ENCODE results near the gene BANP.

The BANP gene

DNA sequence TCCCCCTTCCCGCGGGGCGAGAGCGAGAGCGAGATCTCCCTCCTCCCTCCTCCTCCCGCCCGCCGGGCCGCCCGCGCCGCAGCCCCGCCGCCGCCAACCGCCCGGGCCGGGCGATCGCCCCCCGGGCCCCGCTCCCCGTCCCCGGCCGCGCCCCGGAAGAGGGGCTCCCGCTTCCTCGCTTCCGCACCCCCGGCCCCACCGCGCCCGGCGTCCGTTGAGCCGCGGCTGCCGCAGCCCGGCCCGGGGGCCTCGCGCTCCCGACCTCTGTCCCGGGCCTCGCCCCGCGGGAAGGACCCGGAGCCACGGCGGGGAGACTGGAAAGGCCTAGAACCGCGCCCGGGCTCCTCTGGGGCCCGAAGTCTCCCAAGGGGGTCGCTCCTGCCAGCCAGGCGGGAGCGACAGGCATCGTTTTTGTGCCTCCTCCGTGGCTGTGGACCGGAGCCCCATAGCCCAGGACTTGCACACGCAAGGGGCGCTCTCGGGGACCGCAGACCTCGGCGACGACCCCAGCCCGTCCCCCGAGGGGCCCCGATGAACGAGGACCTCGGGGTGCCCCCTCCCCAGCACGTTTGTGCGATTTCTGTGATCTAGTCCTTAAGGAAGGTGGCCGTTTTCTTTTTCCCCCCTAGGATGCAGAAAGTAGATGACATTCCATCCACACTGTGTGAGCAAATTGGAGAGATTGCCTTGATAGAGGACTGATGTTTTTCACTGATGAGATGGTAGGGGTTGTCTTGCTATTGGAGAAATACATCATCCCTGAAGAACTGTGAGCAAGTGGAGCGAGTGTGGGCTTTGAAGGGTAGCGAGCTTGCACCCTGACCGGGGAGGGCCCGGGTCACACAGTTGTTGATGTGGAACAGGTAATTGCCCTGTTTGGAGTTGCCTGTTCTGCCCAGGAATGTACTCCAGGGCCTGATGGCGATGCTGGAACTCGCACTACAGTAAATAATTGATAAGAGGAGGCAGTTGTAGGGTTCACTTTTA lies 611 bp downstream of the BANP start:
- DNase-seq: no peak

DNA sequence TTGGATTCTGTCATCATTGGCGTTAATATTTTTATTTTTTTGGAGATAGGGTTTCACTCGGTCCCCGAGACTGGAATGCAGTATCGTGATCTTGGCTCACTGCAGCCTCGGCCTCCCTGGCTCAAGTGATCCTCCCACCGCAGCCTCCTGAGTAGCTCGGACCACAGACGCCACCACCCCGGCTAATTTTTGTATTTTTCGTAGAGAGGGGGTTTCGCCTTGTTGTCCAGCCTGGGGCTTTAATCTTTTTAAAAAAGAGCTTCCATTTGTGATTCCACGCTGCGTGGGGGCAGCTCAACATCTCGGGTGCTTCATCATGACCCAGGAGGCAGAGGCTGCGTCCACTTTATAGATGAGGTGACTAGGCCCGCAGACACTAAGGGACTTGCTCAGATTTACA lies 1.5 kb downstream of the BANP start:
- DNase-seq: no peak

DNA sequence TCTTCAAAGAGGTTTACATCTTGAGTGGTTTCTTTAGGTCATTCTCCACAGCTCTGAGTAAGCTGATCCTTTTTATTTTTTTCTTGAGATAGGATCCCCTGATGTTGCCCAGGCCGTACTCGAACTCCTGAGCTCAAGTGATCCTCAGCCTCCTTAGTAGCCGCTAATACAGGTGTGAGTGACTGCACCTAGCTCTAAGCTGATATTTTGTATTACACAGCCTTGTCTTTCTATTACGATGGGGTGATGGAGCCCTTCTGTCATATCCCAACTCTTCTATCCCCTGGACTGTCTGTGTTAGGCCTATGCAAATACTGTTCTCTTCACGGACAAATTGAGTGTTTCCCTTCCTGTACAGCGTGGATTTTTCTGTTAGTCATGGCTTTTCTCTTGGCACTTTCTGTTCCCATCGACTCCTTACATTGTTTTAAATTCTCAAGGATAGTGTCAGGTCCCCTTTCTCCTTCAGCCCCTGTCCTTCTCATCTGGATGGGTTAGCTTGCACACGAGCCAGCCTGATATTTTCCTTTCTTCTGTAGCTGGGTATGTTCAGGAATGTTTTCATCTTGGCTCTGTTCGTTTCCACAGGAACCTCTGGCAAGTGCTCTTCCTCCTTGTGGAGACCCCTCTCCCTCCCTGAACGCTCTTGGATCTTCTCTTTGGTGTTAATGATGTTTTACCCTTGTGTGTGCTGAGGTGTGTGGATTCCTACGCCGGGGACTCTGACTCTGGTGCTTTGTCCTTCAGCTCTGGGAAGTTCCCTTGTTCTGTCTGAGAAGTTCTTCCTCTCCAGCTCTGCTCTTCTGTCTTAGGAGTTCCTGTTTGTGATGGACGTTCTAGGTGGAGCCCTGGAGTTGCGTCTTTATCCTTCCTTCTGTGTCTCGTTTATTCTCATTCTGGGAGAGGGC lies 2.3 kb downstream of the BANP start:
- DNase-seq: no peak

DNA sequence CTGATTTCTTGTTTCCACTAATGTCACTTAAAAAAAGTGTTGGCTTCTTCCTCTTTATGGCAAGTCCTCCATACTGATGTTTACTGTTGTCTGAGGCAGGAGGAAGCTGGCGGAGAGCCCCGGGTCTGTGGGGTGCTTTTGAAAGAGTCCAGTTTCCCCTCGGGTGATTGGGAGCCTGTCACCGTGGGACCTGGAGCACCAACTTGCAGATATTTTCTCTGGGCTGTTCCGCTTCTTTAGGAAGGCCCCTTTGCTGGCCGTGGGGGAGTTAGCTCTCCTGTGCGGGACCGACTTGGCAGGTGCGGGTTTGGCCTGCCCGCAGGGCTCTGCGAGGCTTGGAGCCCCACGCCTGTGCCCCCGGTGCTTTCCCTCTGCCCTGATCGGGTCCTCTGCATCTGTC lies 3.1 kb downstream of the BANP start:
- DNase-seq: peak; percentile 51

DNA sequence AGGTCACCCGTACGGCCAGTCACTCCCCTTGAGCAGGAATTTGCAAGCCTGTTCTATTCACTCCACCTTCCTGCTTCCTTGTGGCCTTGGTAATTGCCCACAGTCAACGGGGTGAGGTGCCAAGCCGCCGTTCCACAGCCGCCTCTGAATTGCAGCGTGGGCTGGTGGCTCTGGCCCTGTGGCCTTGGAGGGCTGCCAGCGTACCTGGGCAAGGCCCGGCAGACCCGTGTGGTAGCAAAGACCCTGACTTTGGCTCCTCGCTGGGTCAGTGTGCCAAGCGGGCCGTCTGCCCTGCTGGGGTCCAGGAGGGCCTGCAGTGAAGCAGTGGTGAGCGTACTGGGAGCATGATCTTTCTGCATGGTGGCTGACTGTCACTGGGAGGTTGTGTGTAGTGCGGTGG lies 3.6 kb downstream of the BANP start:
- DNase-seq: no peak

DNA sequence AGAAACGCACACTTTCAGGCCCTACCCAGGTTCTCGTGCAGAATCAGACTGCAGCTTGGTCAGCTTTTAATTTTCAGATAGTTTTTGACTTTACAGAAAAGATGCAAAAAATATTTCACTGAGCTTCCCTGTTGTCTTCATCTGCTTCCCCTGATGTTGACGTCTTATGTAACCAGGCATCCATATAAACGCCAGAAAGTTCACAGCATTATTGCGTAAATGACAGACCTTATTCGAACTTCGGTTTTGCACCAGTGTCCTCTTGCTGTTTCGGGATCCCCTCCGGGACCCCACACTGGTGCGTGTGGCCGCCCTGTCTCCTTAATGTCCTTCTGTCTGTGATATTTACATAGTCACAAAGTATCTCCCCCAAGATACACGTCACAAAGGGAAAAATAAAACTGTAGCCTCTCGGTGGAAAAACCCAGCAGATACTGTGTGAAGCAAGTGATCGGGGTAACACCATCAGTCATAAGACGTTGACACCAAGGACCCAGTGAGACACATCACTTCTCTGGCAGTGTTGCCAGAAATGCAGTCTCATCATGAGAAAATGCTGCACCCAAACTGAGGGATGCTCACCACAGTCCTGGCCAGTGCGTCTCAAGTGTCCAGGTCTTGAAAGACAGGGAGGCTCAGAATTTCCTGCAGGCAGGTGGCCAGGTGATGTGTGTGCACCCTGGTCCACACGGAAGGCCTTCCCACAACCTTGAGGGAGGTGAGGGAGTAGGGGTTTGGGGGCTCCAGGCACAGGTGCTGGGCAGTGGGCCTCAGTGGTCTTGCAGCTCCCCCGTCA lies 4.3 kb downstream of the BANP start:
- DNase-seq: peak; percentile 25

DNA sequence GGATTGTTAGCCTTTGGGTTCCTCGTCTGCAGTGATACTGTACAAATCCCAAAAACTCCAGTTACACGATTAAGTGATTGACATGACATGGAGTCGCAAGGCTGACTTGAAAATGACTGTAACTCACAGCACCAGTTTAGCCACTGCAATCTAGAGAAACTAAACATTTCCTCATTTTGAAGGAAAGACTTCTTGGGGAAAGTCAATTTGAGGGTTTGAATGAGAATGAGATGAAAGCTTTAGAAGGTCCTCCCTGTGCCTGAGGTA lies 4.8 kb downstream of the BANP start:
- no peak for DNase-seq

DNA sequence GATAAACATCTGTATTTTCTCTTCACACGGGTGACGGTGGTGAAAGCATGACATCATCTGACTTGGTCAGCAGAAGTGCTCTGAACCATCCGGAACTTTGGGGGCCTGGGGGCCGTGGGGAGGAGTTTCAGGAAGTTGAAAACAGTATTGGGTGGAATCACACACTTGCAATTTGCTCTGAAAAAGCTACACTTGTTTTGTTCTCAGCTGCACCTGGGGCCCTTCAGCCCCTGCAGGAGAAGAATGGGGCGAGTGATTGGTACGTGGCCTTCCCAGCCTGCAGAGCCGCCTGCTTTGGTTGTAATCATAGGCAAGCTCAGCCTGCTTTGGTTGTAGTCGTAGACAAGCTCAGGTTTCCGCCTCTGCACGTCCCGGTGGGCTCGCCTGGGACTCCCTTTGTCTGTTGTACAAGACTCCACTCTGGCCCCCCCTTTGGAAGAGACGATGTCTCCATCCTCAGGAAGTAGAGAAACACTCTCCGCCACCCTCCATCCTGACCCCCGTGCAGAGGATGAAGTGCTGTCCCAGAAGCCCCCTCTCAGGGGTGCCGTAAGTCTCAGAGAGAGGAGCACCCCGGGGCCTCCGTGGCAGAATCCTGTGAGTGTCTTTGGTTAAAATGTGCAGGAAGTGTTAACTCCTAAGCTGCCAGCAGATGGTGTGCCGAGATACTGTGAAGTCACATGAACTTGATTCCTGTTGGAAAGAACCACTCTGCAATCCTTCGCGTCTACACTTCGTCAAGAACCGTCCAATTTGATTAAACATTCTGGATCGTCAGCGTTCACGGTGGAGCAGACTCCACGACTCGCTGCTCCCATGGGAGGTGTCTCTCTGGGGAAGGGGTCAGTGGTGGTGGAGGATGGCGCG lies 5.4 kb downstream of the BANP start:
- peak; percentile 84 for DNase-seq

DNA sequence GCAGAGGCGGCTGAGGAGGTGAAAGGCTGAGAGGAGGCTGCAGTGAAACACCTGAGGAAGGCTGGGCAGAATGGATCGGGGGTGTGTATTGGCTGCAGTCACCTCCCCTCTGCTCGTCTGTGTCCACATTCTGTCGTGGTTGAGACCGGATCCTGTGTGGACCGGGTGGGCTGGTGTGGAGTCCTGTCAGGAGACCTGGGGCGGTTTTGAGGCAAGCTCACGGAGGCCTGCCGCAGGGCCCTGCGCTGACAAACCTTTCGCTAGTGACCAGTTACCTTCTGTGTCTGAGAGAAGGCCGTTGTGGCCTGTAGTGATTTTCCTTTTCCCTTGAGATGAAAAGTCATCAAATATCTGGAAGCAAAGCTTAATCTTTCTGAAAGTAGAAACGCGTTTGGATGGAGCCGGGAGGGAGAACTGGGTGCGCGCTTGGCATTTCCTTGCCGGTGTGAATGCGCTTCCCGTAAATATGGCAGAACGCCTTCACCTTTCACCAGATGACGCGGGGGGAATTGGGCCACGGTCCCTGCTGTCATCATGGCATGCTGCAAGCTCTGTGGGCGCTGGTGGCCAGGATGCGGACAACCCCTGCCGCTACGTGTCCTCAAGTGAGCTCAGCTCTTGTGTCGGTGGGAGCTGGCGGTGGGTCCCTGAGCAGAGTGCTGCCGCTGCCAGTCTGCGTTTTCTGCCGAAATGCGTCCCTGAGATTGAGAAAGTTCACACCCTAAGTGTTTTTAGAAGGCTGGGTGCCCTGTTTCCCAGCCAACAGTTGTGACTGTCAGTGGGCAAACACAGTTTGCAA lies 6.3 kb downstream of the BANP start:
- DNase-seq: no peak

DNA sequence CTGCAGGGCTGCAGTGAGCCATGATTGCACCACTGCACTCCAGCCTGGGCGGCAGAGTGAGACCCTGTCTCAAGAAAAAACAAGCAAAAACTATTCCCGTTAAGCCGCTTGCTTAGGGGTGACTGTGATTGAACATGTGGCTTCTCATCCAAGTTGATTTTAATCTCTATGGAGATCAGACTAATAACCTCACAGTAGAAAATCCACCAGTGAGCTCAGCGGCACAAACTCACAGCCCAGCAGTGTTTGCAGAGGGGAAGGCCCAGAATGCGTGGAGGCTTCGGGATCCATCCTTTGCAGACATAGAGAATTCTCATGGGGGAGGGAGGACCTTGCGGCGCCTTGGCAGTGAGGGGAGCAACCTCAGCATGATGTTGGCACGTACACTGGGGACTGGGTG lies 7.4 kb downstream of the BANP start:
- no peak for DNase-seq

DNA sequence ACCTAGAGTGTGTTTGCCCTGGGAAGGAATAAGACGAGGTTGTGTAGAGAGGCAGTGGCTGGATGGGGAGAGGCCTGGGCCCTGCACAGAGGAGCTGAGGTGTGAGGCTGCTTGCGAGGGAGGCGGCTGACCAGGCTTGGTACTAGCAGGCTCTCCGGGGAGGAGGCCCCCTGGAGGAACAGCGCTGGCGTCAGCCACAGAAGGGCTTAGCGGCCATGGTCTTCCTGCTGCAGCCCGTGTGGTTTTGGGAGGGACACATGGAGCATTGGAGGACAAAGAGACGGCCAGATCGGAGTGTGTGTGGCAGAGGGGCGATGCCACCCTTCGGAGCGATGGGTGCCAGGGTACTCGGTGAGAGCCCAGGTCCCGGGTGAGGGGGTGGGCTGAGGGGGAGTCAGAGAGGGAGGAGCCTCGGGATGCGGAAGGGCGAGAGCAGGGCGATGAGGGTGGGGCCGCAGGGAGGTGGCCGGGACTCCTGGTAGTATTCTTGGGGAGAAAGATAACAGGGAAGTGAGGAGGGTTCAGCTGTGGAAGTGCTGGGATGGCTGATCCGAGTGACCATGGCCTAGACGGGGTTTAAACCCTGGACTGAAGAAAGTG lies 8.3 kb downstream of the BANP start:
- peak; percentile 17 for DNase-seq

DNA sequence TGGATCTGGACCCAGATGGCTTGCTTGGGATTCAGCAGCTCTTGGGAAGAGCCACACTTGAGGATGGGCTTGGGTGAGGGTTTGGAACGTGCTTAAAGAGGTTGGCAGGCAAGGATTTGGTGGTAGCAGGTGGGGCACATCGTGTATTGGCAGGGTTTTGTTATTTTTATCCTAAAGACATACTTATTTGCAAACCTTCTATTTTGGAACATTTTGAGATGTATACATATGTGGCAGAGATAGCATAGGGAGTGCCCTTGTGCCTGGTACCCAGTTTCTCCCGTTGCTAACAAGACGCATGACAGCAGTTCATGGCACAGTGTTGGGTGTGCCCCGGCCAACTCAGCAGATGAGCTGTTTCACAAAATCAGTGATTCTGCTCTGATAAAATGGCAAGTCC lies 9.1 kb downstream of the BANP start:
- no peak for DNase-seq

DNA sequence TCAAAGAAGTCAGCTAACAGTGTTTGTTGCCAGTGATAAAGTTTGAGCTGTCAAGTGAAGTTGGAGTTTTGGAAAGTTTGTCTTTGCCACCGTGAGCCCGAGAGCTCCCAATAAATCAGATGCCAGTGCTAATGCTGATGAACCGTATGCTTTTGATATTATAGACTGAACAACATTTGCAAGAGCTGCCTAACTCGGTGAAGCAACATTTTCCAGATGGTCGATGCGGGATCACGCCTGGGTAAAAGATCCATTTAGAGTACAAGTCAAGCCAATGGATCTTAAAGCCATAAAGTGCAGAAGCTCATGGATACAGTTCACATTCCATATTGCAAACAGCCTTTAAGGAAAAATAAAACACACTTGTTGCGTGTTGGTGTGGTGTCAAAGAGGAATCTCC lies 9.6 kb downstream of the BANP start:
- no peak for DNase-seq

DNA sequence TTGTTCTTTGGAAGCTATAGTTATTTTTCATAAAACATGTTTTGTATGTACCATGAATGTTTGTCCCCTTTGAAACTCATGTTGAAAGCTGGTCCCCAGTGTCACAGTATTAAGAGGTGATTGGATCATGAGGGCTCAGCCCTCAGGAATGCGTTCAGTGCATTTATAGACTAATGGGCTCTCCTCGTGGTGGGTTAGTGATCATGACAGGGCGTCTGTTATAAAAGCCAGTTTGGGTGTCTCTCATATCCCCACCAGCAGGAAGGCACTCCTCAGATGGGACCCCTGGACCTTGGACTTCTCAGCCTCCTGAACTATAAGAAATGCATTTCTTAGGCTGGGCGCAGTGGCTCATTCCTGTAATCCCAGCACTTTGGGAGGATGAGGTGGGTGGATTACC lies 10.4 kb downstream of the BANP start:
- no peak for DNase-seq

DNA sequence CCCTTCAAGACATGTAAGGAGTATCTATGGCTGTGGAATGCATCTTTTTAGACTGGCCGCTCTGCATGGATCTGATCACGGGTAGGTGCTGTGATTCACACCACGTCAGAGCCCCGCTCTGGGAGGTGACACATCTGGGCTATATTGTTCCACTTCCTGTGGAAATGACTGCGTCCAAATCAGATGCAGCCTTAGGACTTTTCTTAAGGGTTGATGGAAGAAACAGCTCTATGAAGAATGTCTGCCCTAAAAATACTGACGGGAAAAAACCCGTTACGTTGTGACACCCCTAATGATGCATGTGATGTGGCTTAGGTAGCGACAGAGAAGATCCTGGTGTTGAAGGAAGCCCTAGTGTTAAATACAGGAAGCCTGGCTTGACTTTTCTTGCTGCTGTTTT lies 12.2 kb downstream of the BANP start:
- DNase-seq: peak; percentile 49

DNA sequence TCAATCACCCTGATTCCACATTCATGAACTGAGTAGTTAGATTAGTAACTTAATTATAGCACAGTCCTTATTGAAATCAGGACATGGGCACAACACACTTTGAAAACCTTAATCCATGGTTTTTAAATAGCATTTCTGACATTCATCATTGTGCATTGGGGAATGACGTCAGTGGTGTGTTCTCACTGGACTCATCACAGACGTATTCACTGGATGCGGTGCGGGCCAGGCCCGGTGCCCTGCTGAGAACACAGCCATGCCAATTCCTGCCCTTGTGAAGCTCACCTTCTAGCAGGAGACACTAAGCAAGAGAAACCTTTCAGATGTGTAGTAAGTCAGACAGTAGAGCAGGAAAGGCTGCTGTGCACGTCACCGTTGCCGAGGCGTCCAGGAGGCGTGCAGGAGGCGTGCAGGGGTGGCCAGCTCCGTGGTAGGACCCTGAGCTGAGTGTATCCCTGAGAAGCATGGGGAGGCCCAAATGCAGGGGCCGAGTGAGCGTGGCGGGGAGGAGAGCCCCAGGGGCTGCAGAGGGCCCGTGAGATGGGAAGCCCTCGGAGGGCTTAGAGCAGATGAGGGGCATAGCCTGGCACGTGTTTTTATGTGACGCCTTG lies 12.9 kb downstream of the BANP start:
- no peak for DNase-seq

DNA sequence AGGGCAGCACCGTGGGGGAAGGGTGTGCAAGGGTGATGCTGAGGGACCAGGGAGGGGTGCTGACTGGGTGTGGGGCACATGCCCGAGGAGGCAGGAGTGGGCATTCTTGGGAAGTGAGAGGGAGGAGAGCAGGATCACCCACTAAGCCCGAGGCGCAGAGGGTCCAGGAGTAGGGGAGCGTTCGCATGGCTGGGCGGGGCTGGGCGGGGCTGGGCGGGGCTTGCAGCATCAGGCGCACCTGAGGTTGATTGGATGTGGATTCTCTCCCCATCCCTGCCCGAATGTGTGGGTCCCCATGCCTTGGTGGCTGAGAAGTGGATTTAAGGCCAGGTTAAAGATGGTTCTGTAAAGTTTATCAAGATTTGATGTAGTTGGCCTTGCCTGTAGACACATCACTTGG lies 14.2 kb downstream of the BANP start:
- DNase-seq: no peak

DNA sequence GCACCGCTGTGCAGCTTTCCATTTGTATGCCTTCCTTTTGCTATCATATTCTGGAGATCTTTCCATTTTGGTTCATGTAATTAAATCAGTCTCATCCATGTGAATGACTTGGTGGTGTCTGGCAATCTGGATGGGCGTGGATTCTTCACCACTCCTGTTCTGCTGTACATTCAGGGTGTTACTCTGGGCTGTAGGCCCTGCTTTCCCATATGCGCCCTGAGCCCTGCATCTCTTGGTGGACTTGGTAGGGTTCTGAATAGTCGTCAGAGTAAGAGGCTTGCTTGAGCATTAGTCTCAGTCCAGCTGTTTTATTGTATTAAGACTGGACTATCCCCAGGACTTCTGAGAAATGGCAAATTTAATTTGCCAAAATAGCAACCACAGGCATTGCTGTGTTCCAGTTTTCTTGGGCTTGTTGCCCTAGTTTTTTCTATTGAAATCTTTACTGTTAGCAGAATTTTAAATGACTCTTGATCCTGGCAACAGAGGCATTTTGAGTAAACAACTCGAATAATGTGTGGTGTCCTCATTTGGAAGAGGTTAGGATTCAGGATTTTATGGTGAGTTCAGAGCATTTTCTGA lies 14.9 kb downstream of the BANP start:
- no peak for DNase-seq

DNA sequence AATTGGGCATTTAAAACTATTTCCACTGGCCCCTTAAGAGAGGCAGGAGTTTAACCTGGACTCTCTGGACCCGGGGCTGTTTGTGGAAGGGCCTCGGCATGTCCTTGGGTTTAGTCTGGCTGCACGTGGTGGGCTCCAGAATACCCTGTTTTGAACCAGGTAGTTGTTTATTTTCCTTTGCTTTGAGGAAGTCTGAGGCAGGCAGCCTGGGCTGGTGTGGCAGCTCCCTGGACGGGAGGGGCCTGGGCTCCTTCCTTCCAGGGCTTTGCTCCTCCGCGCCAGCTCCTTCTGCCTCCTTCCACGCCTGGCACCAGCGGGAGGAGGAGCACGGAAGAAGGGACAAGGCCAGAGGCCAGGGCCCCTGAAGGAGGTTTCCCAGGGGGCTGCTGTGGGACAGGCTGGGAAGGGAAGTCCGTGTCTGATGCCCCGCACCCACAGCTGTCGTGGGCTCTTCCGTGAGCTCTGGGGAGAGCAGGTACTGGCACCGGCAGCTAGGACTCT lies 15.5 kb downstream of the BANP start:
- no peak for DNase-seq

DNA sequence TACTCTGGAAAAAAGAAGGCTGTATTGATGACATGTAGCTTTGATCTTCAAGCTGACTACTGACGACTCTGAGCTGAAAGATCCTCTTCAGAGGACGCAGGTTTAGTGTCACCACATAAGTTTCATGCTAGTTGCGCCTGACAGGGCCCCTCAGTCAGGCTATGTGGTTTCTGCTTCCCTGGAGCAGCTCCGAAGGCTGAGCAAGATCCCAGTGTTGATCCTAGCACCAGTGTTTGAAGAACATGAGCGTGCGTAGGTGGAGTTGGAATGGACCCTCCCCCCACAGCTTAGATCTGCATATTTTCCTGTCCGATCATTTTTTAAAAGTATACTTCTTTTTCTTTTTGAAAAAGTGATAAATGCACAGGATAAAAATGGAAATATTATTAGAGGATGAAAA lies 17.3 kb downstream of the BANP start:
- no peak for DNase-seq

Data from CD4-positive, alpha-beta T cell treated with Interferon gamma for 1 hour (primary cell).